Activated CD4-positive, alpha-beta T cell treated with anti-CD3 and anti-CD28 coated beads, Interleukin-2, amount 50 U/mL, for 4 hours (primary cell): ENCODE data around the gene GTF2IRD1.

Experiments used
- DNase-seq, 2 experiments: peaks; one replicate each; pipeline ENCODE4 v3.0.0-alpha.2; 2020

GTF2IRD1 gene

DNA sequence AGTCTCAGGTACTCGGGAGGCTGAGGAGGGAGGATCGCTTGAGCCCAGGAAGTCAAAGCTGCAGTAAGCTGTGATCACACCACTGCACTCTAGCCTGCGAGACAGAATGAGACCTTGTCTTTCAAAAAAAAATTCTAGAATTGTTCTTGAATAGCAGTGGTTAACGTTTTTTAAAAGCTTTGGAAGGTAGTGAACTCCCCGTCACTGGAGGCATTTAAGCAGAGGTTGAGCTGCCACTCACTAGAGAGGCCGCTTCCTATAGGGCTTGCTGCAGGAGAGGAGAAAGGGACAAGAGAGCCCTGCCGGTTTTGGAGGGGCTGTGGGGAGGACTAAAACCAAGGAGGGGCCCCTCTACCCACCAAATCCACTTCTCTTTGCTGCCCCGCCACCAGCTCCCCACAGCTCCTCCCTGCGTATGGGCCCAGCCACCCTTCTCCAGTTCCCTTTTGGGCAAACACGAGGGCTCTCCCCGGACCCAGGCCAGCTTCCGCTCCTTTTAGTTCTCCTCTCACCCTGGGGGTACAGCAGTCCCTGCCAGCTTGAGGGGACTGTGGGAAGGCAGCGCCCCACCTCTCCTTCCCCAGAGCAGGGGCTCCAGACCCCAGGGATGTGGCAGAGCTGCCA is 116.9 kb downstream of the GTF2IRD1 start:
- DNase-seq, result no peak

DNA sequence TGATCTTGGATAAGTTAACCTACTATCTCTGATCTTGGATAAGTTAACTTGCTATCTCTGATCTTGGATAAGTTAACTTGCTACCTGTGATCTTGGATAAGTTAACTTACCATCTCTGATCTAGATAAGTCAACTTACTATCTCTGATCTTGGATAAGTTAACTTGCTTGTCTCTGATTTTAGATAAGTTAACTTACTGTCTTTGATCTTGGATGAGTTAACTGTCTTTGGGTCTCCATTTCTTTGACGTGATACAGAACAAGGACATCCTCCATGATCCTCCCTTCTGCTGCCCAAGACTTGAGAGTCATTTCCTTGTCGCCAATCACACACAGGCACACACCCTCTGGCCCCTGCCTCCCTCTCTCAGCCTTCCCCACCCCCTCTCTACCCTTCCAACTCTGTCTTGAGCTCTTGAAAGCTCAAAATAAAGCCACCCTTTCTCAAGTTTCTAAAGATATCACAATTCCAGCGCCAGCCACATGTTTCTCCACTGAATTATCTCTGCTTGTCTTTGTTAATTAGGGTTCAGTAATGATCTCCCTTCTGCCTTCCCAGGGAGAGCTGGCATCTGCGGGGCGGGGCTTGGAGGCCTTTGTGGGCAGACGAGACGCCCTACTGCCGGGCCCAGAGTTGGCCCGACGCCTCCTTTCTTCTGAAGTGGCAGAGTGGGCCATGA is 118.7 kb downstream of the GTF2IRD1 start:
- no peak for DNase-seq

DNA sequence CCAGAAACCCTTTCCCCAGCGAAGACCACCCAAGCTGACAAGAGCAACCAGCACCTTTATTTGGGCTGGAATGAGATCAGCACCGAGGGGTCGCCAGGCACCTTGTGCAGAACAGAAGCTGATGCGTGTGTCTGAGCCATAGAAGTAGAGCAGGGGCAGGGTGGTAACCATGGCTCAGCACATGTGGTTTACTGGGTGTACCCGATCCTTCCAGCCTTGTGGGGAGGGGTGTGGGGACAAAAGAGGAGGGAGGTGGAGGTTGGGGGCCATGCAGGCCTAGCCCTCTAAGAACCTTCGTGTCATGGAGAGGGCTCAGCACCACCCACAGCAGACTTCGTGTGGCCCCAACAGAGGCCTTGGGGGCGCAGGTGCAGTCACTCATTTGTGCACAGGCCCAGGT is 119.8 kb downstream of the GTF2IRD1 start:
- no peak for DNase-seq

- no peak for DNase-seq
Measured at GRCh38 chr7:74575083-74575784, 121.5 kb downstream of the GTF2IRD1 start.

DNA sequence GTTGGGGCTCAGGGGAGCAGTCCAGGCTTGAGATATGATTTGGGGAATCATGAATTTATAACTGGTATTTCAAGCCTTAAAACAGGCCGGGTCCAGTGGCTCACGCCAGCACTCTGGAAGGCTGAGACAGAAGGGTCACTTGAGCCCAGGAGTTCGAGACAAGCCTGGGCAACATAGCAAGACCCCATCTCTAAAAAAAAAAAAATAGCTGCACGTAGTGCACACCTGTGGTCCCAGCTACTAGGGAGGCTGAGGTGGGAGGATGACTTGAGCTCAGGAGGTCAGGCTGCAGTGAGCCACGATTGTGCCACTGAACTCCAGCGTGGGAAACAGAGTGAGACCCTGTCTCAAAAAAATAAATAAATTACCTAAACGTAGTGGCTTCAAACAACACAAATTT is 122.1 kb downstream of the GTF2IRD1 start:
- no peak for DNase-seq

- DNase-seq, result no peak
Measured at GRCh38 chr7:74579800-74580685, 126.3 kb downstream of the GTF2IRD1 start.

DNA sequence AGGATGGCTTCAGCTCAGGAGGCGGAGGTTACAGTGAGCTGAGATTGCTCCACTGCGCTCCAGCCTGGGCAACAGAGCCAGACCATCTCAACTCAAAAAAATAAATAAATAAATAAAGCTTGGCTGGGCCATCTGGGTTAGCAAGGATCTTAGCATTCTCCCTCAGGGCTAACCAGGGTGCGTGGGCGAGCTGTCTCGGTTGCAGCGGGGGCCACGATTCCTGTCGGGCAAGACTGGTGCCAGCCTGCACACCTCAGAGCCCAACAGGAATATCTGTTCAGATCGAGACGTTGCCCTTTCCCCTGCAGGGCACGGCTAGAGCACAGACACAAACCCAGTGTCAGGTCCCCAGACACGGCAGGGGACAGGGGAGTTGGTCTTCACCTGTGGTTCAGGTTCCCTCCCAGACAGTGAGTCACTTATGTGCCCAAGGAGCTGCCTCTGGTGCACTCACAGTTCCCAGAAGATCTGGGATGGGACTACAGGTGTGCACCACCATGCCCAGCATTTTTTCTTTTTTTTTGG is 128.3 kb downstream of the GTF2IRD1 start:
- no peak for DNase-seq

DNA sequence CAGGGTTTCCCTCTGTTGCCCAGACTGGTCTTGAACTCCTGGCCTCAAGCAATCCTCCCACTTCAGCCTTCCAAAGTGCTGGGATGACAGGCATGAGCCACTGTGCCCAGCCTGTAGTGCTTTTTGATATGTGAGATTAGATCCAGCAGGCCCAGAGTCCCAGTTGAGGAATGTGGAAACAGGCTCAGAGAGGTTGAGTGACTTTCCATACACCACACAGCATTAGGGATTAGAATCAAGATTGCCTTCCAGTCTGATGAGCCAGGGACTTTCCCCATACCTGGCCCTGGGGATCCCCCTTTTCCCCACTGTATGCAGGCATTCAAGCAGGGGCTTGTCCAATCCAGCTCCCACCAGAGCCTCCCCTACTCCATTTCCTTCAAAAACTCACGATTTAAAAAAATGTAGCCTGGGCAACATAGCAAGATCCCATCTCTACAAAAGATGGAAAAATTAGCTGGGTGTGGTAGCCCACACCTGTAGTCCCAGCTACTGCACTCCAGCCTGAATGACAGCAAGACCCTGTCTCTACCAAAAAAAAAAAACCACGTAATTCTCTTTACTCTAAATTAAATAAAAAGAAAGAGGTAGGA is 128.8 kb downstream of the GTF2IRD1 start:
- no peak for DNase-seq

DNA sequence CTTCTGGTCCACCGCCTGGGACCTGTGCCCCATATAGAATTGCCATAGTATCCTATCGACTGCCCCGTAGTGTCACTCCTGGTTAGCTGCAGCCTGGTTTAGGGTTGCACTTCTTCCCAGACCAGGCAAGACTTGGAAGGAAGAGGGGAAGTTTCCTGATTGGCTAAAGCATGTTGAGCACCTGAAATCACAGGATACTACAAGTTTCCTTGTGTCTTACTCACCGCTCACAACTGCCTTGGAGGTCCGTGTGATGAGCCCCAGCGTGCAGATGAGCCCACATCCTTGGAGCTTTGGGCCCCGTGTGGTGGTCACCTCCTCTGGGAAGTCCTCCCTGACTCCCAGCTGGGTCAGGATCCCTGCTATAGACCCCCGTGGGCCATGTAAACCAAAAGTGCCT is 129.9 kb downstream of the GTF2IRD1 start:
- no peak for DNase-seq

DNA sequence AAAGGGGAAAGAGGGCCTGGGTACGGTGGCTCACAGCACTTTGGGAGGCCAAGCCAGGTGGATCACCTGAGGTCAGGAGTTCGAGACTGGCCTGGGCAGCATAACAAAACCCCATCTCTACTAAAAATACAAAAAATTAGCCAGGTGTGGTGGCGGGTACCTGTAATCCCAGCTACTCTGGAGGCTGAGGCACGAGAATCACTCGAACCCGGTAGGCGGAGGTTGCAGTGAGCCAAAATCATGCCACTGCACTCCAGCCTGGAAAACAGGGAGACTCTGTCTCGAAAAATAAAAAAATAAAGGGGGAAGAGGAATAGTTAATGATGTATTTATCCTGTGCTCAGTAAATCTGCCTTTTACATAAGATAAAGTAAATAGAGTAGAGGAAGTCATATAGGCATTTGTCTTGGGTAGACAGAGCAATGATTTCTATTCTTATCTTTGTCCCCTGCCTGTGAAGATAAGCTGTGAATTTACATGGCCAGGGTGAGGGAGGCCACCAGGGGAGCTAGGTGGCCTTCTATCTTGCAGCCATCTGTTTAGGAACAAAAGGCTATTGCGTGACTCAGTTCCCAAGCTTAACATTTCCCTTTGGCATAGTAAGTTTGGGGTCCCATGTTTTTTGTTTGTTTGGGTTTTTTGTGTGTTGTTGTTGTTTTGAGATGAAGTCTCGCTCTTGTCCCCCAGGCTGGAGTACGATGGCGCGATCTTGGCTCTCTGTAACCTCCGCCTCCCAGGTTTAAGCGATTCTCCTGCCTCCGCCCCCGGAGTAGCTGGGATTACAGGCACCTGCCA is 130.7 kb downstream of the GTF2IRD1 start:
- no peak for DNase-seq

DNA sequence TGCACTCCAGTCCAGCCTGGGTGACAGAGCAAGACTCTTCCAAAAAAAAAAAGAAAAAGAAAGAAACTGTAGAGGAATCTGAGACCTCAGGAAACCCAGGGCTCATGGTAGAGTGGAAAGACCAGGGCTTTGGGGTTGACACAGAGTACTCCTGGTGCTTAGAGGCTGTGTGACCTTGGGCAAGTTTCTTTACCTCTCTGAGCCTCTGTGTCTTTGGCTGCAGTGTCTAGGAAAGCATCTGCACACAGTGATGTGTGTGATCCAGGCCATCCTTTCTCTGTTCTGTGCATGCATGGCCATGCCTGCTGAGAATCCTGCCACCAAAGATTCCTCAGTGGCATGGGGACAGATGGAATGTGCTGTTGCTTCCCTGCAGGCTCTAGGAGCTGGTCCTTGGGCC is 132.1 kb downstream of the GTF2IRD1 start:
- no peak for DNase-seq

DNA sequence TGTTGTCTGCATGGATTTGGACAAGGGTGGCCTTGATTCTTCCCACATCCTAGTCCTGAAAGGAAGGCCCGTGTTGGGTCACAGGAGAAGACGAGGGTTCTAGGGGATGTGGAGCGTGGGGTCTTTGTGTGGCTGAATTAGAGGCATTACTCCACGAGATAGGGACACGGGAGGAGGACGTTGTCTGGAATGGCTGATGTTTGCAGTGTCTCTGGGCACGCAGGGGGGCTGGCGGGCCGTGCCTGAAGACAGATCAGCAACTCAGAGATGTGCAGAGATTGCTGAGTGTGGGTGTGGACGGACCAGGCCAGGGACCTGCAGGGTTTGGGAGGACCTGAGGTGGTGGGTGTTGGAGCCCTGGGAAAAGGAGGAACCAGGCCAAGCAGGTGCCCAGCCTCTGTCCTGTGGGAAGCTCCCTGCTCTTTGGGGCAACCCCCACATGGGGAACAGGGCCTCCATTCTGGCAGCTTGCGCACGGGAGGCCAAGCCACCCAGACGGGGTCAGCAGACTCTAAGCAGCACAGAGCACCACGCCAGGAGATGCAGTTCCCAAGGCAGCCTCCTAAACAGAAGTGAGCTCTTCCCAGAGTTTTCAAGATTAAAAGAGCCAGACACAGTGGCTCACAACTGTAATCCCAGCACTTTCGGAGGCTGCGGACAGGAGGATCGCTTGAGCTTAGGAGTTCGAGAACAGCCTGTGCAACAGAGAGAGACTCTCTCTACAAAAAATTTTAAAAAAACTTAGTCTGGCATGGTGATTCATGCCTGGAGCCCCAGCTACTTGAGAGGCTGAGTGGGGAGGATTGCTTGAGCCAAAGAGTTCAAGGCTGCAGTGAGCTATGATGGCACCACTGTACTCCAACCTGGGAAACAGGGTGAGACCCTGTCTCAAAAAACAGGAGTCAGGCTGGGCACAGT is 132.8 kb downstream of the GTF2IRD1 start:
- no peak for DNase-seq

DNA sequence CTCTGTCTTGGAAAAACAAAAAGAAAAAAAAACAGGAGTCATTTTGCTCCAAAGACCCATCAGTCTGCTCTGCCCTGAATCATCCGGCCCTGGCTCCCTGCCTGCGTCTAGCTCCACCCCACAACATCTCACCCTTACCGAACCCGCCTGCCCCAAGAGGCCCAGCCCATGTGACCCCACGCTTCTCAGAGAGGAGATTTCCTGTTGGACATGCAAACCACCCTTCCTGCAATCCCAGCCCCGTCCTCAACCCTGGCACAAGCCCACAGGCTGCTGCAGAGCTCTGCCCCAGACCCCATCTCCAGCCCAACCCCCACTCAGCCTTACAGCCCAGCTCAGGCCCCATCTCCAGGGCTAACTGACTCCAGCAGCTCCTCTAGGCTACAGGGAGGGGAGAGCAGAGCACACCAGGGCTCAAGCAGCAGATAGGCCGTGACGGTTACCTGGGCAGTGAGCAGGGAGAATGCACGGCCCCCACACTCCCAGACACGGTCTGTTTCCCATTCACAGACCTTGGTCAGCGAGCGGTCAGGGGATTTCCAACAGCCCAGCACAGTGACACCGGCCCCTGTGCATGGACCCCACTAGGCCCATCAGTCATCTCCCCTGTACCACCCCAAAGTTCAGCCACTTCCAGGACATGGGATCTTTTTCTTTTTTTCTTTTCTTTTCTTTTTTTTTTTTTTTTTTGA is 133.9 kb downstream of the GTF2IRD1 start:
- no peak for DNase-seq

GRCh38 chr7:74590813-74591212 is 137.1 kb downstream of the GTF2IRD1 start:
- DNase-seq, result no peak

DNA sequence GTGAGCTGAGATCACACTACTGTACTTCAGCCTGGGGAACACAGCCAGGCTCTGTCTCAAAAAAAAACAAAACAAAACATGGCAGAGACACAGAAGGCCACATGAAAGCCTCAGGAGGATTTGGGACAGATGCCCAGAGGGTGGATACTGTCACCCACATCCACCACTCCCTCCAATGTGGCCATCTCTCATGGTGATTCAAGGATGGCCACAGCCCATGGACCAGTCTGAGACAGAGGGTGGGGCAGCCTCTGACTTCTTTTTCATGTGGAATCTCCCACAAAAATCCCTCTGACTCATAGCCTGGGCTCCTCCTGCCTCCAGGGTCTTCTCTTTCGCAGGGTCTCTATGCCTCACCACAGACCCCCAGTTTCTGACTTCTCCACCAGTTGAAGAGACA is 144.9 kb downstream of the GTF2IRD1 start:
- no peak for DNase-seq

DNA sequence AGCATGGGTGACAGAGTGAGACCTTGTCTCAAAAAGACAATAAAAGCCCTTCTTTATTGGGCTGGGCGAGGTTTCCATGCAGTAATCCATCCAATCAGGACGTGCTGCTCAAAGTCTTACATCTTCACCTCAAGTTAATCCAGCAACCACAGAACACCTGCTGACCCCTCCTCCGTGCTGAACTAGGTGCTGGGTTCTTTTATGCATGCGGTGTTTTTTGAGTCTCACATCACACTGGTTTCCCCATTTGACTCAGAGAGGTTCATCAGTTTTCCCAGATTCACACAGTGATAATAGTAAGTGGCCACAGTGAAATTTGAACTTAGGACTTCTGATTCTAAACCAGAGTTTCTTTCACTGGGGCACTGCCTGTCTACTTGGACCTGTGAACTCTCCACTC is 145.5 kb downstream of the GTF2IRD1 start:
- no peak for DNase-seq

DNA sequence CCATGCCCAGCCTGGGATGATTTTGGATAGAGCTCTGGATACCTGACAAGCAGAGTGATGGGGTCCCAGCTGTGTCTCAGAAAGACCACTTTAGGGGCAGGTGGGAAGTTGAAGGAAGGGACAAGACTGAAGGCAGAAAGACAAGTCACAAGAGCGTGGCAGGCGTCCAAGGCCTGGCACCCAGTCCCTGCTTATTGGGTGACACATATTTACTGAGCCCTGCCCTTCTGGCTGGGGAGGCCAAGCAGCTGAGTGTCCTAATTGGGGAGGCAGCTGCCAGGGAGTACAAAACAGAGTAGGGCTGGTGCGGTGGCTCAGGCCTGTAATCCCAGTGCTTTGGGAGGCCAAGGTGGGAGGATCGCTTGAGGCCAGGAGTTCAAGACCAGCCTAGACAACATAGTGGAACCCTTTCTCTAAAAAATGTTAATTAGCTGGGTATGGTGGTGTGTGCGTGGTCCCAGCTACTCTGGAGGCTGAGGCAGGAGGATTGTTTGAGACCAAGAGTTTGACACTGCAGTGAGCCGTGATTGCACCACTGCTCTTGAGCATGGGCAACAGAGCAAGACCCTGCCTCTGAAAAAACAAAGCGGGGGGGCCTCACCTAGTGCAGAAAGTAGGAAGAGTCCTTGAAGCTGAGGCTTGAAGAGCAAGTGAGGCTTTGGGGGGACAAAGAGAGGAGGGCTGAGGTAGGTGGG is 150.8 kb downstream of the GTF2IRD1 start:
- no peak for DNase-seq

DNA sequence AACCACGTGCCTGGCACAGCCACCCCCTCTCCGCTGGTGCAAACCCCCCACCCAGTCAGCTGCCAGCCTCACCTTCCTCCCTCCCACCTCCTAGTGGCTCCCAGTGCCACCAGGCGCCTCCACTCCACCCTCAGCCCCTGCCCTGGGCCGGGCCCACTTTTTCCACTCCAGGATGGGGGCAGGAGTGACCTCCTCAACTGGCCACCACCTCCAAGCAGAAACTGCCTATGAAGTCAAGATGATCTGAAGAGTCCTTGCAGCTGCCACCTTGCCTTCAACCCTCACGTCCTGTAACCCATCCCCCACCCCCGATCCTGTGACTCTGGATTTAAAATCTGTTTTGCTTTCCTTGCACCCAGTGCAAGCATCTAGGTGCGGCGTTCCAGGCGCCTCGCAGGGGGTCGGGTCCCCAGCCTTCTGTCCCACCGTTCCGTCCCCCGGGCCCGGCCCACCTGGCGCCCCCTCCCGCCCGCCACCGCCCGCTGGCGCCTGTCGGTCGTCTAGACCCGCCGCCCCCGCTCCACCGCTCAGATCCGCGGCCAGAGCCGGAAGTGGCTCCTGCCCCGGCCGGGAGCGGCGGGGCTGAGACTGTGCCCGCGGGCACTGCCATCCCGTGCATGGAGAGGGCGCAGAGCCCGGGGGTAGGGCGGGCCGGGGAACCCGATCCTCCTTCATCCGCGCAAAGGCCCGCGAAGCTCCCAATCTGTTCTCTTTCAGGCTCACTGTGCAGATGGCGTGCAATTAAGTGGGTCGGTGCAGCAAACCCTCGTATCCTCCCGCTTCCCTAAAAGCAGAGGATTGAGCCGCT is 152.6 kb downstream of the GTF2IRD1 start:
- DNase-seq, result peak; percentile 13 to 24
